ENCODE results near the gene LAMA5.

- TF ChIP-seq POLR2A (IDR thresholded peaks at IDR 0.05; ENCODE audit: low read length): no peak
- no peak for TF ChIP-seq GATA1 (IDR thresholded peaks at IDR 0.05; ENCODE audit: low read depth, low read length)
These were observed 10.0 kb upstream of the LAMA5 start for GRCh38 chr20:62377064-62377461.

Measured in erythroblast (primary cell).